NCI-H82 treated with DMSO at 0.1 percent for 48 hours (cell line): Measurements from ENCODE around the gene OR10H3.
"Not testable (repeated sequence)": the region's sequence is repeated elsewhere in the genome, so short reads cannot be mapped to it uniquely, and the experiment has no call there.

Source experiments
- DNase-seq: peaks from one replicate; lab custom pipeline; 2025; ENCODE audit not compliant: unreplicated experiment; lab: John Stamatoyannopoulos, UW

OR10H3 gene

DNA sequence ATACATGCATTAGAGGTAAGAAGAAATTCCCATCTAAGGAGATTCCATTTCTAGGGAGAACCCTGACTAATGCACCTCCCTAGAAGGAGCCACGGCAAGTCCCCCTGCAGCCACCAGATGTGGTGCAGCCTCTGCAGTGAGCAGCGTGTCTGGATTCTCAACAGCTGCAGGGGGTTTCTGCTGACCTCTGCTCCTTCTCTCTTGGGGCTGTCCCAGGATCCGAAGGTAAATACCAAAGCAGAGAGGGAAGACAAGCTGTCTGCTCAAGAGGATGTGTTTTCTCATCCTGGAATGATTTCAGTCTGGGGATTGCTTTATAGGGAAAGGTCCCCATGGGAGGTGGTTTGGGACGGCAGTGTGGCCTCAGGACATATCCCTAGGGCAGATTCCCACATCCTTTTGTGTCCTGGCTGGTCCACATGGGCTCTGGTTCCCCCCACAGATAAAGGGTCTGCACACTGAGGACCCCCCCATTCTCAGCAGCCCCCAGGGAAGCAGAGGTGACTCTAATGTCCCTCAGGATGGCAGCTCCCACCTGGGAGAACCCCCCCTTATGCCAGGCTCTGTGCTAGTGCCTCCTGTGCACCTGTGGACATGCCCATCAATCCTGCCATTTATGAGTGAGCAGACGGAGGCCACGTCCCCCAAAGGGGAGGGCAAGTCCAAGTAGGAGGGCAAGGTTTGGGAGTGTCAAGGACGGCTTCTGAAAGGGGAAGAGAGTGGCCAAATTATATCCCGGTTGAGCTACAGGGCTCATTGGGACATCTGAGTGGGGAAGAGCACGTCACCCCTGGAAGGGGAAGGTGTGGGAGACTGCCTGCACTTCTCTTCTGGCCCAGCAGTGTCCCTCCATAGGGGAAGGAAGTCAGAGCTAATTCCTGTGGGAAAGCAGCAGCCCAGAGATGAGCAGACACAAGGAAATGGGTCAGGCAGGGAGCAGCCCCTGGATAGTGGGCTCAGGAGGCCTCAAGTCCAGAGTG is 39.5 kb downstream of the OR10H3 start:
- no peak for DNase-seq

DNA sequence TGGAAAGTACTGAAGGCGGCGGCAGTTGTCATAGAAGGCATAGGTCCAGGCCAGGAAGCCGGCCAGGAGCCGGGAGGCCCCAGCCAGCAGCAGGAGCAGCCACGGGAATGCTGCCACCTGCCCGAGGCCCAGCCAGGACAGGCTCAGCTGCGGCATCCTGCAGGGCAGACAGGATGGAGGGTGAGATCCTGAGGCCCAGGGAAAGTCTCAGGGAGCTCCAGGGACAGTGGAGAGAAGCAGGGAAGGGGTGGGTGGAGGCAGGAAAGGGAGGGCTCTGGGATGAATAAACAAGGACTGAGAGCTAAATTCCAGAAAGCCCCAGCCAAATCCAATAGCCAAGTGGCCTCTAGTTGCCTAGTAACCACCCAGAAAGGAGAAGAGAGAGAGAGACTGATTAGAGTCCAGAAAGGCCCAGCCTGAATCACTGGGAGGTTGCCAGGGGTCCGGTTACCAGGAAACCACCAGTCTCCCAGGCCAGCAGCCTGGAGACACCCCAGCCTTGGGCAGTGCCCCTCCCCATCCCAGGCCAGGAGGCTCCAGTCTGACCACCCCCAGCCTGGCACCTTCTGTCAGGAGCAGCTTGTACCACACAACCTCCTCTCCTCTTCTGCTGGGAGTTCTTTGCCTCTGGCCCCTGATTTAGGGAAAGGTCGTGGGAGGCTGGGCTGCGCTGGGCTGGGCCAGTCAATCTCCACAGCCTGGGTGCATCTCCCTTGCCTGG is 42.1 kb downstream of the OR10H3 start:
- DNase-seq, result no peak

DNA sequence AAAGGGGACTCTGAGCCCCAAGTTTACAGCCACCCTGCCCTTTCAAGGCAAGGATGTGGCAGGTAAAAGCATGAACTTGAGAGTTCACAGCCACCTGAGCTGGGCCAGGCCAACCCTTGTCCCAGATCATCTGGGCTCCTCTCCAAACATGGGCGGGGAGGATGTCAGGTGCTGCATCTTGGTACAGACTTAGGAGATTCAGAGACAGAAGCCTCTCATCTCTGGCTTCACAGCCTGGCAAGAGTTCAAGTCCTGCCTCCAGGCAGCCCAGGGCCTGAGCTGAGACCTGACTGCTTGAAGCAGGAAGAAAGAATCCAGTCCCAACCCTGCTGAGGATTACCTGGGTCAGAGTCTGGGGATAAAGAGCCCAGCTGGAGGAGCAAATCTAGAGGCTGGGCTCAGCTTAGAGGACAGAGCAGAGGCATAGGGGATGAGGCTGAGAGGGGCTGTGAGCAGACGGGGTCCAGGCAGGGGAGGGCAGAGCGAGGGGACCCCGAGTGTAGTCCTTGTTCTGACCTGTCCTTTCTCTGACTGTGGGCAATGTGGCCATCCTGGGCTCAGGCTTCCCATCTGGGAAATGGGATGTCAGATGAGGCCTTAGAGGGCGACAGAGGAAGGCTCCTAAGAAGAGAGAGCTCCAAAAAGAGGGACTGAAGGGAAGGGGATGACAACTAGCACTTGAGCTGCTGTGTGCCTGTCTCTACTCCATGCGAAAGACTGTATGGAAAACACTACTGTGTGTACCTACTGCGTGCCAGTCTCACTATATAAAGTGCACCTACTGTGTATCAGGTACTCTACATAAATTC is 43.0 kb downstream of the OR10H3 start:
- DNase-seq, result no peak

DNA sequence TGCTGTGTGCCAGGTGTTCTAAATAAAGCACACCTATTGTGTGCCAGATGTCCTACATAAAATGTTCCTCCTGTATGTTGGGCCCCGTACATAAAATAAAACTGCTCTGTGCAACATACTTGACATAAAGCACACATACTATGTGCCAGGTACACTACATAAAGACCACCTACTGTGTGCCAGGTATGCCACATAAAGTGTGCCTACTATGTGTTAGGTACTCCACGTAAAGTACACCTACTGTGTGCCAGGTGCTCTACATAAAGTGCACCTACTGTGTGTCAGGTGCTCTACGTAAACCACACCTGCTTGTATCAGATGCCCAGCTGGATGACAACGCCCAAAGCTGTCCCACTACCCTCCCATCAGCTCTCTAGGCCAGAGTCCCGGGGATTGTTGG is 43.9 kb downstream of the OR10H3 start:
- DNase-seq, result no peak

DNA sequence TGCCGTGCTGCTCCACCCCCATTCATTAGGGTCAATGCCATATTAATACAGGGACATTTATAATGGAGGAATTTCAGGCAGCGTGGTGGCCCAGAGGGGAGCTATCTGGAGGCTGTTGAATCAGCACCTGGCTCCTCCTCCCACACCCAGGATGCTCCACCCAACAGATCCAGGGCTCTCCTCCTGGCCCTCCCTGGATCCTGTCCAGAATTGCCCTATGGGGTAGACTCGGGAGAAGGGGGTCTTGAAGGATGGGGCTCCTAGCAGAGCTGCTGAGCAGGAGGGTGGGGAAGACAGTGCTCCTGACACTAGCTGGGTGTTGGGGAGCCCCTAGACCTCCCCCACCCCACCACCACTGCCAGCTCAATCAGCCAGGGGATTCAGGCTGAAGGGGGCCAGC is 44.4 kb downstream of the OR10H3 start:
- DNase-seq, result no peak

DNA sequence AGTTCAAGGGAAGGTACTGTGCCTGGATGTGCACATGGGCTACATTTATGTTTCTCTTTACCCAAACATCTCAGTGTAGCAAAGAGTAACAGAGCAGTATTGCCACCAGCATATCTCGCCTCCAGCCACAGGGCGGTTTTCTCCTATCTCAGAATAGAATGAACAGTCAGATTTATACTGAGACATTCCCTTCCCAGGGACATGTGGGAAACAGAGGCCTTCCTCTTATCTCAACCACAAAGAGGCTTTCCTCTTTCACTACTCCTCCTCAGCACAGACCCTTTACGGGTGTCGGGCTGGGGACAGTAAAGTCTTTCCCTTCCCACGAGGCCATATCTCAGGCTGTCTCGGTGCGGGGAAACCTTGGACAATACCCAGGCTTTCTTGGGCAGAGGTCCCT is 45.1 kb downstream of the OR10H3 start:
- DNase-seq, result not testable (repeated sequence)

DNA sequence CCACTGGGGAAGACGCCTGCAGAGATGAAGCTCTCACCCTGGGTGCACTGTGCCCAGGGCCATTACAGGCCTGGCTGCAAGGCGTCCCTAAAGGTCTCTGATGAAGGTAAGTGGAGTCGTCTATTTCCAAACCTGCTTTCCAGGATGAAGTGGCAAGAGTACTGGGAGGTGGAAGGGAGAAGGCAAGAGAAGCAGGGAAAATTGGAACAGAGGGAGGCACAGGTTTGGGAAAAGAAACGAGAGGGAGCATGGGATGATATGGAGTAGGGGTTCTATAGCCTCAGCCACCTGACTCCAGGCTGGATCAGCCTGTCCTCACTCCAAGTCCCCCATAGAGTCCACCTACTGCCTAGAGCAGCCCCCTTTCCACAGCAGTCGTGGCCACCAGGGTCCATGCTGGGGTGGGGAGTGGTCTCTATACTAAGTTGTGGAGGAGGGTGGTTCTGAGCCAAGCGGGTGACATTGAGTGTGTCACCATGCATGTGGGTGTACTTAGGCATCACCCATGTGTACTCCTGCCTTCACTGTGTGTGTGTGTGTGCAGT is 49.9 kb downstream of the OR10H3 start, which contains the start of gene OR10H5:
Gene OR10H5 (plus strand): TSS at position 51 of the 545 bp plus-strand sequence. CDS start 6,388 bp downstream, outside the sequence.
- DNase-seq, result no peak

DNA sequence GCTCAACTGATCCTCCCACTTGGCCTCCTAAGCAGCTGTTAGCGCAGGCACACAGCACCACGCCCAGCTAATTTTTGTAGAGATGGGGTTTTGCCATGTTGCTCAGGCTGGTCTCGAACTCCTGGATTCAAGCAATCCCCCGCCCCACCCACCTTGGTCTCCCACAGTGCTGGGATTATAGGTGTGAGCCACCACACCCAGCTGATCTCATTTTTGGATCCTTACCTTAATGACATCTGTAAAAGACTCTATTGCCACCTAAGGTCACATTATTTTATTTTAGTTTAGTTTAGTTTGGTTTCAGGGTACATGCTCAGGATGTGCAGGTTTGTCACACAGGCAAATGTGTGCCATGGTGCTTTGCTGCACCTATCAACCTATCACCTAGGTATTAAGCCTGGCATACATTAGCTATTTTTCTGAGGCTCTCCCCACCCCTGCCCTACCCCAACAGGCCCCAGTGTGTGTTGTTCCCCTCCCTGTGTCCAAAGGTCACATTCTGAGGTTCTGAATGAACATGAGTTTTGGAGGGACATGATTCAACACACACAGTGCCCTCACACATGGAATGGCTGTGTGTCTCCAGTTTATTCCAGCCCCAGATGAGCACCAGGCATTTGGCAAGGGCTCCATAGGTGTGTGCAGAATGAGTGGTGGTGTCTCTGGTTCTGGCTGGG is 50.9 kb downstream of the OR10H3 start:
- DNase-seq, result no peak

DNA sequence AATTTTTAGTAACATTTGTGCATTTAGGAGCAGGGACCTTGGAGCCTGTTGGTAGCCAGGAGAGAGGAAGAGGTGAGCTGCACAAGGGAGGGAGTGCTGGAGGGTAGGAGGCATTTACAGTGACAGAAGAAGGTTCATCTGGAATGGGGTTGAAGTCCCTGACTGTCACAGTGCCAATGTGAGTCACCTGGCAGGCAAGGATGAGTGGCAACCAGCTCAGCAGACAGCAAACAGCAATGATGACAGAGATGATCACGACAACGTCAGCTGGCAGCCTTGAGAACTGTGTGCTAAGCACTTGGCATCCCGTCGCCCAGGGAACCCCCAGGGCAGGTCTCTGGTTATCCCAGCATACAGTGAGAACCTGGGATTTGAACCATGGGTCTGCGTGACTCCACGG is 52.3 kb downstream of the OR10H3 start:
- DNase-seq, result no peak
